Breast epithelium (tissue), 3 donors: Measurements from ENCODE around the gene FBXO11.
"Not testable (repeated sequence)": the region's sequence is repeated elsewhere in the genome, so short reads cannot be mapped to it uniquely, and the experiment has no call there.

Experiments
- CTCF ChIP-seq, 3 donors: fragments of 450-650 bp; IDR thresholded peaks; one replicate each; pipeline ENCODE4 v1.5.1; 2016 to 2017; ENCODE audit warnings: antibody characterized with exemption in 3 of 3, mild to moderate bottlenecking in 3 of 3, moderate library complexity in 3 of 3
- POLR2AphosphoS5 ChIP-seq, 3 donors: sonication (generic); formaldehyde crosslinking; IDR thresholded peaks; one replicate each; pipeline ENCODE4 v1.6.1; 2017; ENCODE audit warnings: antibody characterized with exemption in 3 of 3

- not testable (repeated sequence) for TF ChIP-seq POLR2AphosphoS5, CTCF (IDR thresholded peaks at IDR 0.05)
Measured at GRCh38 chr2:47853067-47853777, 53.1 kb downstream of the FBXO11 start.
